K562 (cell line): ENCODE measurements around the gene KAZN. TPM values are rescaled to one million over a fixed set of nuclear protein-coding genes. Genes with fewer than 3 reads are reported as not detected.

ENCODE experiments used
- ATAC-seq: fragments of 200-7000 bp; cut with Tn5 transposase; 3 replicates; pipeline ENCODE4 v1.9.1; 2020; ENCODE audit warnings: moderate library complexity
- BruUV-seq: library from RNA; stranded (reverse); fragments of 400-500 nt; replicated peaks from 2 replicates; lab custom pipeline; 2021; lab: Mats Ljungman, UMichigan
- CTCF ChIA-PET: fragments of 300-600 bp; formaldehyde crosslinking; extraction: SDS; loops from one replicate; lab custom pipeline; 2021; ENCODE audit warnings: low intra/inter-chr PET ratio; lab: Yijun Ruan, JAX
- POLR2A ChIA-PET: fragments of 300-600, 350-650 bp; sonication (Branson Sonifier 250); formaldehyde crosslinking; extraction: SDS; loops from one replicate; lab custom pipeline; 2021; ENCODE audit warnings: antibody characterized with exemption, inconsistent platforms; lab: Yijun Ruan, JAX
- DNase-seq, 4 experiments: peaks; one replicate each; pipeline versions ENCODE4 v3.0.0 to v3.0.0-alpha.2; 2011 to 2018; ENCODE audit warnings: low spot score in 3 of 4, mixed read lengths in 3 of 4; ENCODE audit errors: extremely low read depth in 1 of 4
- FAIRE-seq: peaks from 2 replicates; lab custom pipeline; 2011; peaks lifted over from hg19 to GRCh38; lab: Jason Lieb, UNC
- H2AFZ ChIP-seq: 2 replicates; pipeline ENCODE4 v1.6.0; 2011; ENCODE audit warnings: low read depth, low read length, control low read depth, inconsistent platforms
- H3K27ac ChIP-seq: fragments of 200-600 bp; 3 replicates; pipeline ENCODE4 v1.8.0; 2011; ENCODE audit warnings: low read depth, mild to moderate bottlenecking, control low read depth, inconsistent platforms, low read length, moderate library complexity, mixed read lengths; ENCODE audit errors: extremely low read depth
- H3K27me3 ChIP-seq, 2 experiments: fragments of 300-600 bp in 1 of 2; 2 replicates in 1 of 2; 3 replicates in 1 of 2; pipeline versions ENCODE4 v1.6.0 to v1.8.0; 2011; ENCODE audit warnings: inconsistent platforms in 2 of 2, low read length in 2 of 2, mild to moderate bottlenecking in 1 of 2, mixed read lengths in 1 of 2, moderate library complexity in 1 of 2; ENCODE audit not compliant: control insufficient read depth in 2 of 2, insufficient read depth in 2 of 2
- H3K36me3 ChIP-seq: fragments of 300-600 bp; 3 replicates; pipeline ENCODE4 v1.8.0; 2011; ENCODE audit warnings: mild to moderate bottlenecking, low read length, inconsistent platforms; ENCODE audit not compliant: control insufficient read depth, insufficient read depth
- H3K4me1 ChIP-seq, 2 experiments: fragments of 200-600 bp in 1 of 2; replicated peaks in 1 of 2; 2 replicates in 1 of 2; 3 replicates in 1 of 2; pipeline versions ENCODE4 v1.5.1 to v1.8.0; 2011; ENCODE audit warnings: inconsistent platforms in 2 of 2, low read length in 2 of 2, mild to moderate bottlenecking in 1 of 2, mixed read lengths in 1 of 2, moderate library complexity in 1 of 2; ENCODE audit not compliant: control insufficient read depth in 2 of 2, insufficient read depth in 2 of 2
- H3K4me2 ChIP-seq: 2 replicates; pipeline ENCODE4 v1.6.1; 2011; ENCODE audit warnings: low read length, control low read depth, inconsistent platforms, mixed read lengths; ENCODE audit not compliant: insufficient read depth
- H3K4me3 ChIP-seq: fragments of 200-600 bp; sonication (generic), shearing (Covaris generic); 2 replicates; pipeline ENCODE4 v1.5.1; 2016; ENCODE audit warnings: control low read depth, inconsistent platforms
- H3K79me2 ChIP-seq: fragments of 200-600 bp; 3 replicates; pipeline ENCODE4 v1.8.0; 2011; ENCODE audit warnings: low read length, inconsistent platforms; ENCODE audit not compliant: control insufficient read depth, insufficient read depth
- H3K9ac ChIP-seq, 2 experiments: 2 replicates each; pipeline versions ENCODE4 v1.6.0 to v1.6.1; 2011; ENCODE audit warnings: low read depth in 2 of 2, low read length in 2 of 2, control low read depth in 1 of 2, inconsistent platforms in 1 of 2, mild to moderate bottlenecking in 1 of 2, mixed read lengths in 1 of 2; ENCODE audit not compliant: insufficient read depth in 1 of 2
- H3K9me1 ChIP-seq: one replicate; pipeline ENCODE4 v1.6.0; 2011; ENCODE audit warnings: inconsistent platforms, mild to moderate bottlenecking, low read length, moderate library complexity; ENCODE audit not compliant: control insufficient read depth, insufficient read depth
- H3K9me3 ChIP-seq: replicated peaks from 2 replicates; pipeline ENCODE4 v1.5.1; 2011; ENCODE audit warnings: low read depth, low read length, inconsistent platforms; ENCODE audit not compliant: control insufficient read depth, insufficient read depth
- H4K20me1 ChIP-seq: replicated peaks from 2 replicates; pipeline ENCODE4 v1.6.1; 2011; ENCODE audit warnings: low read length, inconsistent platforms, mixed read lengths; ENCODE audit not compliant: control insufficient read depth, insufficient read depth
- AFF1 ChIP-seq, 2 experiments: fragments of 450-650 bp; IDR thresholded peaks; 2 replicates each; pipeline ENCODE4 v1.6.1; 2018; ENCODE audit warnings: mild to moderate bottlenecking in 2 of 2, low read depth in 1 of 2; ENCODE audit not compliant: partially characterized antibody in 2 of 2
- TBL1XR1 ChIP-seq, 2 experiments: IDR thresholded peaks; 2 replicates each; pipeline ENCODE4 v1.6.1; 2012; ENCODE audit warnings: improper control_type of control experiment in 2 of 2, low read length in 2 of 2, mild to moderate bottlenecking in 1 of 2
- ZMIZ1 ChIP-seq, 2 experiments: fragments of 150-350 bp in 1 of 2; IDR thresholded peaks; 2 replicates each; pipeline ENCODE4 v1.6.1; 2012 to 2016; ENCODE audit warnings: low read depth in 2 of 2, low read length in 2 of 2, mild to moderate bottlenecking in 1 of 2, moderate library complexity in 1 of 2
- ZNF277 ChIP-seq: fragments of 250-450 bp; sonication (Bioruptor Pico); IDR thresholded peaks from 2 replicates; pipeline ENCODE4 v1.8.0; 2022; ENCODE audit warnings: inconsistent platforms, mild to moderate bottlenecking, moderate library complexity, borderline replicate concordance
- ZNF695 ChIP-seq: fragments of 450-650 bp; formaldehyde crosslinking; IDR thresholded peaks from 2 replicates; pipeline ENCODE4 v1.4.0; 2020; ENCODE audit warnings: mild to moderate bottlenecking, moderate library complexity
- WGBS: fragments of 100-300 bp; shearing (Covaris generic); methylation state at CpG from one replicate; pipeline ENCODE4 v1.1.6; 2016; ENCODE audit warnings: low coverage, mixed read lengths; ENCODE audit not compliant: insufficient coverage; ENCODE audit errors: missing lambda C conversion rate; 5-methylcytosine and 5-hydroxymethylcytosine counted together
- in situ Hi-C: fragments of 300-500 bp; cut with MboI; formaldehyde crosslinking; loops from 4 replicates; pipeline ENCODE4 v1.15.0; 2018; ENCODE audit warnings: inconsistent platforms, mixed read lengths
- intact Hi-C: fragments of 100-400 bp; cut with micrococcal nuclease; formaldehyde crosslinking; loops from 2 replicates; pipeline ENCODE4 v1.14.2; 2022
- polyA plus RNA-seq, 8 experiments: library from polyadenylated mRNA; depleted of rRNA in 4 of 8; stranded (reverse) in 5 of 8; unstranded in 3 of 8; fragments of >200 nt; fragmentation: Nextera tagmentation in 2 of 8; fragmentation: Illumina TruSeq in 1 of 8; extraction: Ambion mirVana in 2 of 8; extraction: Trizol in 1 of 8; gene quantifications; 2 replicates each; pipeline versions ENCODE4 v1.2.1 to v1.2.3, GENCODE V29; 2011 to 2014; ENCODE audit warnings: inconsistent platforms in 1 of 8, missing spikeins in 1 of 8
- total RNA-seq, 7 experiments: library from RNA; depleted of rRNA in 6 of 7; stranded (reverse); fragments of >200 nt in 6 of 7; fragmentation: Illumina TruSeq in 2 of 7; extraction: Trizol in 2 of 7; gene quantifications; 2 replicates each; pipeline versions ENCODE4 v1.2.1 to v1.2.3, GENCODE V29; 2011 to 2021; ENCODE audit warnings: low replicate concordance in 1 of 7

The KAZN gene
- total and polyA plus RNA-seq, 9 of the 15 experiments (the other 6 are each of a cell fraction or from before 2014, with no cell fraction given): 2.1 to 21.6 (median 5.4) TPM

GRCh38 chr1:14865106-14865505 is 266.6 kb downstream of the KAZN start (continued):
- TF ChIP-seq TBL1XR1 (IDR thresholded peaks at IDR 0.05; ENCODE audit: low read length in 2 of 2) (no peak), ZNF277 (no peak)

- Histone ChIP-seq H3K4me1 (no peaks in the 10 kb centered on the region), H3K4me3 (no peak overlapping the region), H3K27ac (no peak overlapping the region), H2AFZ (no peak overlapping the region), H3K9me1 (no peaks in the 10 kb centered on the region), H3K9ac (no peak overlapping the region), H3K27me3 (peaks cover 24 to 52% of the 10 kb centered on the region in 2 experiments; a peak in 4 of 5 replicates), H3K36me3 (no peaks in the 10 kb centered on the region), H4K20me1 (no peaks in the 10 kb centered on the region), H3K79me2 (no peaks in the 10 kb centered on the region), H3K9me3 (no peaks in the 10 kb centered on the region), H3K4me2 (no peak overlapping the region)
- in situ Hi-C loops (loop anchor here (25.0 kb wide), 1 partner anchor 755 kb away; no protein-coding TSS in a partner anchor), intact Hi-C loops (no loop called here)
- FAIRE-seq: peak; percentile 58
- WGBS: 7% methylated on average over 13 of the region's 14 CpGs
- 0 out of 3 replicates have a peak, but pooled peaks have one; percentile 25 for ATAC-seq
- ChIA-PET CTCF (no interaction called here), POLR2A (interaction anchor here (0.6 kb wide), 2 partner anchors 11 to 160 kb away, joined by 3 read pairs; no protein-coding TSS in a partner anchor)
- no peak for DNase-seq
- BruUV-seq: no TSS peak
- TF ChIP-seq AFF1 (IDR thresholded peaks at IDR 0.05; ENCODE audit: low read depth in 1 of 2, partially characterized antibody in 2 of 2): no peak
- no peak for TF ChIP-seq ZMIZ1 (IDR thresholded peaks at IDR 0.05; ENCODE audit: low read depth in 2 of 2, low read length in 2 of 2)
- TF ChIP-seq ZNF695: no peak
These were observed 268.6 kb downstream of the KAZN start for GRCh38 chr1:14866911-14867612.
